Activated CD4-positive, CD25-positive, alpha-beta regulatory T cell treated with anti-CD3 and anti-CD28 coated beads, Interleukin-2, amount 50 U/mL, for 24 hours (primary cell): ENCODE measurements around the gene MAGEA6.

Experiments used
- ATAC-seq, 2 donors: fragments of 150-1000 bp; cut with Tn5 transposase; one replicate each; pipeline ENCODE4 v1.10.0; 2021; ENCODE audit warnings: mild to moderate bottlenecking in 1 of 2, moderate library complexity in 1 of 2

MAGEA6 gene

DNA sequence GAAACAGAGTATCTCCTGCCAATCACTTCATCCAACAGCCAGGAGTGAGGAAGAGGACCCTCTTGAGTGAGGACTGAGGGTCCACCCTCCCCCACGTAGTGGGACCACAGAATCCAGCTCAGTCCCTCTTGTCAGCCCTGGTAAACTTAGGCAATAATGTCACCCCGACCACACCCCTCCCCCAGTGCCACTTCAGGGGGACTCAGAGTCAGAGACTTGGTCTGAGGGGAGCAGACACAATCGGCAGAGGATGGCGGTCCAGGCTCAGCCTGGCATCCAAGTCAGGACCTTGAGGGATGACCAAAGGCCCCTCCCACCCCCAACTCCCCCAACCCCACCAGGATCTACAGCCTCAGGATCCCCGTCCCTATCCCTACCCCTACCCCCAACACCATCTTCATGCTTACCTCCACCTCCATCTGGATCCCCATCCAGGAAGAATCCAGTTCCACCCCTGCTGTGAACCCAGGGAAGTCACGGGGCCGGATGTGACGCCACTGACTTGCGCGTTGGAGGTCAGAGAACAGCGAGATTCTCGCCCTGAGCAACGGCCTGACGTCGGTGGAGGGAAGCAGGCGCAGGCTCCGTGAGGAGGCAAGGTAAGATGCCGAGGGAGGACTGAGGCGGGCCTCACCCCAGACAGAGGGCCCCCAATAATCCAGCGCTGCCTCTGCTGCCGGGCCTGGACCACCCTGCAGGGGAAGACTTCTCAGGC is 36.1 kb downstream of the MAGEA6 start, which contains the start of the genes CSAG1 and MAGEA12:
Gene CSAG1, minus strand, starts transcription at position 461 of the 715 bp plus-strand sequence. CDS start 1,261 bp downstream, outside the sequence.
Gene MAGEA12, plus strand, starts transcription at position 497 of the 715 bp plus-strand sequence. CDS start 2,405 bp downstream, outside the sequence.
- no peak for ATAC-seq

DNA sequence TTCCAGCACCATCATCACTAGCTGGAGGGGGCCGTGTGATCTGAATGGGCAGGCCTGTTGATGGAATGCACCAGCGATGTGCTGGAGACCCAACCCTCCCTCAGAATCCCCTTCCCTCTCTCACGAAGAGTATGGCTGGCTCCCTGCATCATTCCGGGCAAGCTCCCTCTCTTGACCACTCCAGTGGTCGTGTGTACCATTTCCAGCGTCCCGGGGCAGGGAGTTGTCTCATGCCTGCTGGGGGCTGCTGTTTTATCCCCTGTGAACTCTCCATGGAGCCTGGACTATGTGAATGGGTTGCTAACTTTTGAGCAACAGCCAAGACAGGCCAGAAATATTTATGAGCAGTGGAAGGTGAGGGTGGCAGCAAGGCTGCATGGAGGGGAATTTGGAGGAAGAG is 44.1 kb downstream of the MAGEA6 start:
- no peak for ATAC-seq
